DND-41 (cell line): ENCODE measurements around the gene BCAS3.

Source experiments
- ATAC-seq: fragments of 200-7000 bp; cut with Tn5 transposase; 3 replicates; pipeline ENCODE4 v1.9.1; 2021; ENCODE audit warnings: low read depth; ENCODE audit not compliant: insufficient read depth
- DNase-seq: peaks from one replicate; pipeline ENCODE4 v3.0.0-alpha.2; 2020
- H2AFZ ChIP-seq: 2 replicates; pipeline ENCODE4 v1.6.0; 2012; ENCODE audit warnings: low read depth, low read length
- H3K27ac ChIP-seq: 2 replicates; pipeline ENCODE4 v1.5.1; 2012; ENCODE audit warnings: low read length, inconsistent platforms
- H3K27me3 ChIP-seq: fragments of 200-600 bp; sonication (generic); 2 replicates; pipeline ENCODE4 v1.6.0; 2012; ENCODE audit warnings: low read length, mild to moderate bottlenecking, inconsistent platforms; ENCODE audit not compliant: insufficient read depth, poor library complexity
- H3K36me3 ChIP-seq: 2 replicates; pipeline ENCODE4 v1.5.1; 2012; ENCODE audit warnings: low read length, inconsistent platforms; ENCODE audit not compliant: insufficient read depth
- H3K4me1 ChIP-seq: 2 replicates; pipeline ENCODE4 v1.5.1; 2012; ENCODE audit warnings: mild to moderate bottlenecking, low read length; ENCODE audit not compliant: insufficient read depth
- H3K4me2 ChIP-seq: 2 replicates; pipeline ENCODE4 v1.6.0; 2012; ENCODE audit warnings: mild to moderate bottlenecking, moderate library complexity, low read length, inconsistent platforms; ENCODE audit not compliant: insufficient read depth
- H3K4me3 ChIP-seq, 2 experiments: fragments of 200-600 bp in 1 of 2; shearing (Covaris generic) in 1 of 2; 2 replicates each; pipeline ENCODE4 v1.5.1; 2012 to 2016; ENCODE audit warnings: inconsistent platforms in 2 of 2, low read length in 2 of 2, mild to moderate bottlenecking in 2 of 2, low read depth in 1 of 2, moderate library complexity in 1 of 2
- H3K79me2 ChIP-seq: 2 replicates; pipeline ENCODE4 v1.6.0; 2012; ENCODE audit warnings: low read length, inconsistent platforms; ENCODE audit not compliant: insufficient read depth
- H3K9ac ChIP-seq: 2 replicates; pipeline ENCODE4 v1.6.0; 2012; ENCODE audit warnings: low read depth, mild to moderate bottlenecking, inconsistent platforms, low read length, moderate library complexity
- H3K9me3 ChIP-seq: 2 replicates; pipeline ENCODE4 v1.5.1; 2012; ENCODE audit warnings: low read length, moderate library complexity, mild to moderate bottlenecking, inconsistent platforms; ENCODE audit not compliant: insufficient read depth, severe bottlenecking
- H4K20me1 ChIP-seq: 2 replicates; pipeline ENCODE4 v1.6.0; 2012; ENCODE audit warnings: low read length; ENCODE audit not compliant: insufficient read depth
- EZH2 ChIP-seq: IDR thresholded peaks from 3 replicates; pipeline ENCODE4 v1.6.1; 2012; ENCODE audit warnings: borderline replicate concordance, low read depth, mild to moderate bottlenecking, moderate library complexity, low read length, inconsistent platforms; ENCODE audit not compliant: severe bottlenecking
- TF ChIP-seq, protein P1 (sequence below): IDR thresholded peaks from 2 replicates; pipeline ENCODE4 v1.5.1; 2012; ENCODE audit warnings: borderline replicate concordance, low read length, moderate library complexity, mild to moderate bottlenecking; ENCODE audit not compliant: poor library complexity, severe bottlenecking; ENCODE audit errors: extremely low read depth

BCAS3 gene

DNA sequence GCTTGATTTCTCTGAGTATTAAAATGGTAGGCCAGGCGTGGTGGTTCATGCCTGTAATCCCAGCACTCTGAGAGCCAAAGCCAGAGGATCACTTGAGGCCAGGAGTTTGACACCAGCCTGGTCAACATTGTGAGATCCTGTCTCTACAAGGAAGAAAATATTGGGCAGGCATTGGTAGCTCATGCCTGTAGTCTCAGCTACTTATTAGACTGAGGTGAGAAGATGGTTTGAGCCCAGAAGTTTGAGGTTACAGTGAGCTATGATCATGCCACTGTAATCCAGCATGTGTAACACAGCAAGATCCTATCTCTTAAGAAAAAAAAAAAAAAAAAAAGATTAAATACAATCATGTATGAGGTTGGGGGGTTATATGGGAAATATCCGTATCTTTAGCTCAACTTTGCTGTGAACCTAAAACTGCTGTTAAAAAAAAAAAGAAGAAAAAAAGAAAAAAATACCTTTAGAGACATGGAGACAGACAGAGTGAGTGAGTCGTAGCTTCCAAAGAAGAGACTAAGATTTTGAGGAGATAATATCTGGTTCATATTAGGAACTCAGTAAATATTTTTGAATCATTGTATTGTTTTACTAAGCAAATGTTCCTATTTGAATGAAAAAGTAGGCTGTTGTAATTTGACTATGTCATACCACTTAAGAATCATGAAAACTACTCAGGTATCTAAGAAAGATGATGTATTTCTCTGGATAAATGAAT, 396.3 kb downstream of the BCAS3 start:
- Histone ChIP-seq H4K20me1 (no peaks in the 10 kb centered on the region), H2AFZ (no peak overlapping the region), H3K4me2 (no peak overlapping the region), H3K4me1 (no peaks in the 10 kb centered on the region), H3K79me2 (no peaks in the 10 kb centered on the region), H3K27me3 (no peaks in the 10 kb centered on the region), H3K27ac (no peak overlapping the region), H3K4me3 (no peak overlapping the region), H3K9me3 (no peaks in the 10 kb centered on the region), H3K9ac (no peak overlapping the region), H3K36me3 (no peaks in the 10 kb centered on the region)
- no peak for ATAC-seq
- DNase-seq, result no peak
- TF ChIP-seq, protein P1, sequence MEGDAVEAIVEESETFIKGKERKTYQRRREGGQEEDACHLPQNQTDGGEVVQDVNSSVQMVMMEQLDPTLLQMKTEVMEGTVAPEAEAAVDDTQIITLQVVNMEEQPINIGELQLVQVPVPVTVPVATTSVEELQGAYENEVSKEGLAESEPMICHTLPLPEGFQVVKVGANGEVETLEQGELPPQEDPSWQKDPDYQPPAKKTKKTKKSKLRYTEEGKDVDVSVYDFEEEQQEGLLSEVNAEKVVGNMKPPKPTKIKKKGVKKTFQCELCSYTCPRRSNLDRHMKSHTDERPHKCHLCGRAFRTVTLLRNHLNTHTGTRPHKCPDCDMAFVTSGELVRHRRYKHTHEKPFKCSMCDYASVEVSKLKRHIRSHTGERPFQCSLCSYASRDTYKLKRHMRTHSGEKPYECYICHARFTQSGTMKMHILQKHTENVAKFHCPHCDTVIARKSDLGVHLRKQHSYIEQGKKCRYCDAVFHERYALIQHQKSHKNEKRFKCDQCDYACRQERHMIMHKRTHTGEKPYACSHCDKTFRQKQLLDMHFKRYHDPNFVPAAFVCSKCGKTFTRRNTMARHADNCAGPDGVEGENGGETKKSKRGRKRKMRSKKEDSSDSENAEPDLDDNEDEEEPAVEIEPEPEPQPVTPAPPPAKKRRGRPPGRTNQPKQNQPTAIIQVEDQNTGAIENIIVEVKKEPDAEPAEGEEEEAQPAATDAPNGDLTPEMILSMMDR, result no peak
- TF ChIP-seq EZH2, result no peak

DNA sequence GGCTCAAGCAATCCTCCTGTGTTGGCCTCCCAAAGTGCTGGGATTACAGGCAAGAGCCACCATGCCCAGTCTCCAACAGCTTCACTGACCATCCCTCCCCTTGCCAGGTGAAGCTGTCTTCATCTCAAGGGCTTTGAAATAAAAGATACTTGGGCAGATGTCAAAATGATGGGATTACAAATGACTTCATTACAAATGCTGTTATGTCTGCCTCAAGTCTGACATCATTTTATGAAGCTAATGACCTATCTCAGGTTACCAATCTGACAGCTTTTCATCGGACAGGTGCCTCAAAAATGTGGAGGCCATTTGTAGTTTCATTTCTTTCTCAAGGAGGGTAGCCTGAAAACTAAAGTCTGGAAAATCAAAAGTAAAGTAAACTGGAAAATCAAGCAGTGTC, 398.3 kb downstream of the BCAS3 start:
- H4K20me1 ChIP-seq, result no peaks in the 10 kb centered on the region
- no peak for TF ChIP-seq EZH2
- TF ChIP-seq, protein P1, result no peak
- ATAC-seq, result no peak
- no peaks in the 10 kb centered on the region for H3K27me3 ChIP-seq
- H3K9ac ChIP-seq, result no peak overlapping the region
- H3K9me3 ChIP-seq, result no peaks in the 10 kb centered on the region
- no peaks in the 10 kb centered on the region for H3K79me2 ChIP-seq
- no peak overlapping the region for H2AFZ ChIP-seq
- H3K36me3 ChIP-seq, result no peaks in the 10 kb centered on the region
- H3K4me1 ChIP-seq, result no peaks in the 10 kb centered on the region
- H3K27ac ChIP-seq, result no peak overlapping the region
- H3K4me2 ChIP-seq, result no peak overlapping the region
- DNase-seq, result no peak
- H3K4me3 ChIP-seq, result no peak overlapping the region

DNA sequence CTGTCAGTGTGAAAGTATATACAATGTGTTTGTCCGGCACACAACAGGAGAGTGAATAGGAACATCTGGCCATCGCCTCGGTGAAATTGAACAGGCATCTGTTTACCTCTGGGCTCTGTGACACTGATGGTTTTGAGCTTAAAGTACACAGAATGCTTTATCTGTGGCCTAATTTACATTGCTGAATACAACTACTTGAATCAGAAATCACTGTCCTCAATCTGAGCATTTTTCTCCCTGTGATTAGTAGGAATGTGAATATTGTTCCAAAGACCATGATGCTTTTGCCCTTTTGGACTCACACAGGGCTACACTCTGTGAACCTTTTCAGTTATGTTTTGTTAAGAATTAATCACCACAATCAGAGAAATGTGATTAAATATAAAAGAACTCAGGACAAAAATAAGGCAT, 399.0 kb downstream of the BCAS3 start:
- H3K79me2 ChIP-seq, result no peaks in the 10 kb centered on the region
- H3K4me1 ChIP-seq, result no peaks in the 10 kb centered on the region
- no peak overlapping the region for H3K4me3 ChIP-seq
- H3K27ac ChIP-seq, result no peak overlapping the region
- no peaks in the 10 kb centered on the region for H4K20me1 ChIP-seq
- no peaks in the 10 kb centered on the region for H3K9me3 ChIP-seq
- no peak overlapping the region for H2AFZ ChIP-seq
- H3K36me3 ChIP-seq, result no peaks in the 10 kb centered on the region
- H3K9ac ChIP-seq, result no peak overlapping the region
- no peak overlapping the region for H3K4me2 ChIP-seq
- no peak for DNase-seq
- ATAC-seq, result no peak
- no peaks in the 10 kb centered on the region for H3K27me3 ChIP-seq
- no peak for TF ChIP-seq EZH2
- TF ChIP-seq, protein P1, result no peak
